ENCODE results near the gene SNX17. TPM values are rescaled to one million over a fixed set of nuclear protein-coding genes. Genes with fewer than 3 reads are reported as not detected.

Gene SNX17
- total and polyA plus RNA-seq, 2 of the 13 experiments (the other 11 are each of a cell fraction or from before 2014, with no cell fraction given) = 75.0 to 109 TPM

DNA sequence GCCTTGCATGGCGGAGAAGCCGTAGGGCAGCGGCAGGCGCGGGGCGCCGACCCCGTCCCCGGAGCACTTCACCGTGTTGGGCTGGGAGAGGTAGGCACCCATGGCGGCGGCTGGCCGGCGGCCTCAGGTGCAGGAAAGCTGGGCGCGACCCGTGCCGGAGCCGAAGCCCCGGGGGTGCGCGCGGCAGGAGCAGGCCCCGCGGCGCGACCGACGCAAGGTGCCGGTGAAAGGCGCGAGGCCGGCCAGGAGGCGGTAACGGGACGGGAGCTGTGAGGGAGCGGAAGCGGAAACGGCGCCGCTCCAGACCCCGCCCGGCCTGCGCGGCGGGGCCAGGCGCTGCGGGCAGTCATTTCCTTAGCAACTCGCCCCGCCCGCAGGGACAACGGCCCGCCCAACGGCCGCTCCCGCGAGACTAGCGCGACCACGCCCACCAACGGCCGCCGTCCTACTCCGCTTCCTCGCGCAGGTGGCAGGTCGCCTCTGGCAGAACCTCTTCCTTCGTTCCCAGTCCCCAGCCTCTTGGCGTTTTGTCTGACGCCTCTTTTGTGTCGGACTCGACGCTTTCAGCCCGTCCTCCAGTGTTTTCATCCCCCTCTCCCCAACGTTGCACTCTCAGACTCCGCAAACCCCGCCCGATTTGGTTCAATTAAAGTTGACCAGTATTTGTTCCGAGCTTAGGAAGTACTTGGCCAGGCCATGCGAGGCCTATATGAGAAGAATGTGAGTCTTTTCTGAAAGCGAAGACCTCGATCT, 39.1 kb downstream of the SNX17 start, which contains the start of gene PPM1G (continued):
- TF ChIP-seq KLF13 (CRISPR knock-in tag; IDR thresholded peaks at IDR 0.05) = 0 out of 2 replicates have a peak, but pooled peaks have one; percentile 26
- TF ChIP-seq RBM22 (optimal IDR thresholded peaks at IDR 0.05; ENCODE audit: low read length) = peak; percentile 64
- peak; percentile 87 for TF ChIP-seq ZNF431 (CRISPR knock-in tag; IDR thresholded peaks at IDR 0.05; ENCODE audit: borderline replicate concordance, low read depth)
- TF ChIP-seq SMARCE1 (IDR thresholded peaks at IDR 0.05; ENCODE audit: borderline replicate concordance) = no peak
- TF ChIP-seq, protein P1, sequence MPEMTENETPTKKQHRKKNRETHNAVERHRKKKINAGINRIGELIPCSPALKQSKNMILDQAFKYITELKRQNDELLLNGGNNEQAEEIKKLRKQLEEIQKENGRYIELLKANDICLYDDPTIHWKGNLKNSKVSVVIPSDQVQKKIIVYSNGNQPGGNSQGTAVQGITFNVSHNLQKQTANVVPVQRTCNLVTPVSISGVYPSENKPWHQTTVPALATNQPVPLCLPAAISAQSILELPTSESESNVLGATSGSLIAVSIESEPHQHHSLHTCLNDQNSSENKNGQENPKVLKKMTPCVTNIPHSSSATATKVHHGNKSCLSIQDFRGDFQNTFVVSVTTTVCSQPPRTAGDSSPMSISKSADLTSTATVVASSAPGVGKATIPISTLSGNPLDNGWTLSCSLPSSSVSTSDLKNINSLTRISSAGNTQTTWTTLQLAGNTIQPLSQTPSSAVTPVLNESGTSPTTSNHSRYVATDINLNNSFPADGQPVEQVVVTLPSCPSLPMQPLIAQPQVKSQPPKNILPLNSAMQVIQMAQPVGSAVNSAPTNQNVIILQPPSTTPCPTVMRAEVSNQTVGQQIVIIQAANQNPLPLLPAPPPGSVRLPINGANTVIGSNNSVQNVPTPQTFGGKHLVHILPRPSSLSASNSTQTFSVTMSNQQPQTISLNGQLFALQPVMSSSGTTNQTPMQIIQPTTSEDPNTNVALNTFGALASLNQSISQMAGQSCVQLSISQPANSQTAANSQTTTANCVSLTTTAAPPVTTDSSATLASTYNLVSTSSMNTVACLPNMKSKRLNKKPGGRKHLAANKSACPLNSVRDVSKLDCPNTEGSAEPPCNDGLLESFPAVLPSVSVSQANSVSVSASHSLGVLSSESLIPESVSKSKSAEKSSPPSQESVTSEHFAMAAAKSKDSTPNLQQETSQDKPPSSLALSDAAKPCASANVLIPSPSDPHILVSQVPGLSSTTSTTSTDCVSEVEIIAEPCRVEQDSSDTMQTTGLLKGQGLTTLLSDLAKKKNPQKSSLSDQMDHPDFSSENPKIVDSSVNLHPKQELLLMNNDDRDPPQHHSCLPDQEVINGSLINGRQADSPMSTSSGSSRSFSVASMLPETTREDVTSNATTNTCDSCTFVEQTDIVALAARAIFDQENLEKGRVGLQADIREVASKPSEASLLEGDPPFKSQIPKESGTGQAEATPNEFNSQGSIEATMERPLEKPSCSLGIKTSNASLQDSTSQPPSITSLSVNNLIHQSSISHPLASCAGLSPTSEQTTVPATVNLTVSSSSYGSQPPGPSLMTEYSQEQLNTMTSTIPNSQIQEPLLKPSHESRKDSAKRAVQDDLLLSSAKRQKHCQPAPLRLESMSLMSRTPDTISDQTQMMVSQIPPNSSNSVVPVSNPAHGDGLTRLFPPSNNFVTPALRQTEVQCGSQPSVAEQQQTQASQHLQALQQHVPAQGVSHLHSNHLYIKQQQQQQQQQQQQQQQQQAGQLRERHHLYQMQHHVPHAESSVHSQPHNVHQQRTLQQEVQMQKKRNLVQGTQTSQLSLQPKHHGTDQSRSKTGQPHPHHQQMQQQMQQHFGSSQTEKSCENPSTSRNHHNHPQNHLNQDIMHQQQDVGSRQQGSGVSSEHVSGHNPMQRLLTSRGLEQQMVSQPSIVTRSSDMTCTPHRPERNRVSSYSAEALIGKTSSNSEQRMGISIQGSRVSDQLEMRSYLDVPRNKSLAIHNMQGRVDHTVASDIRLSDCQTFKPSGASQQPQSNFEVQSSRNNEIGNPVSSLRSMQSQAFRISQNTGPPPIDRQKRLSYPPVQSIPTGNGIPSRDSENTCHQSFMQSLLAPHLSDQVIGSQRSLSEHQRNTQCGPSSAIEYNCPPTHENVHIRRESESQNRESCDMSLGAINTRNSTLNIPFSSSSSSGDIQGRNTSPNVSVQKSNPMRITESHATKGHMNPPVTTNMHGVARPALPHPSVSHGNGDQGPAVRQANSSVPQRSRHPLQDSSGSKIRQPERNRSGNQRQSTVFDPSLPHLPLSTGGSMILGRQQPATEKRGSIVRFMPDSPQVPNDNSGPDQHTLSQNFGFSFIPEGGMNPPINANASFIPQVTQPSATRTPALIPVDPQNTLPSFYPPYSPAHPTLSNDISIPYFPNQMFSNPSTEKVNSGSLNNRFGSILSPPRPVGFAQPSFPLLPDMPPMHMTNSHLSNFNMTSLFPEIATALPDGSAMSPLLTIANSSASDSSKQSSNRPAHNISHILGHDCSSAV (CRISPR knock-in tag; IDR thresholded peaks at IDR 0.05; ENCODE audit: borderline replicate concordance) = no peak
- no peak; the same call in none of the 2 replicates for TF ChIP-seq RFXAP (CRISPR knock-in tag; IDR thresholded peaks at IDR 0.05; ENCODE audit: borderline replicate concordance)
- TF ChIP-seq HNRNPH1 (optimal IDR thresholded peaks at IDR 0.05; ENCODE audit: low read depth, low read length) = no peak
- TF ChIP-seq TBX3 (IDR thresholded peaks at IDR 0.05; ENCODE audit: borderline replicate concordance) = peak; percentile 31; the same call in 1 of the 2 replicates
- peak; percentile 36; the same call in 1 of the 2 replicates for TF ChIP-seq ARHGAP35 (CRISPR knock-in tag; IDR thresholded peaks at IDR 0.05; ENCODE audit: borderline replicate concordance)
- TF ChIP-seq, protein P2, sequence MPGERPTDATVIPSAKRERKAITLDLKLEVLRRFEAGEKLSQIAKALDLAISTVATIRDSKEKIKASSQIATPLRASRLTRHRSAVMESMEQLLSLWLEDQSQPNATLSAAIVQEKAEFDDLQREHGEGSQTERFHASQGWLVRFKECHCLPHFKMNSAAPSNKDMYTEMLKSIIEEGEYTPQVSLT (CRISPR knock-in tag; IDR thresholded peaks at IDR 0.05; ENCODE audit: borderline replicate concordance, low read depth) = no peak; the same call in 1 of the 2 replicates
- peak; percentile 57 for TF ChIP-seq RAD21 (CRISPR knock-in tag; IDR thresholded peaks at IDR 0.05)
- peak; percentile 70; the same call in 1 of the 2 replicates for TF ChIP-seq ZNF83 (CRISPR knock-in tag; IDR thresholded peaks at IDR 0.05; ENCODE audit: borderline replicate concordance)
- TF ChIP-seq, protein P3, sequence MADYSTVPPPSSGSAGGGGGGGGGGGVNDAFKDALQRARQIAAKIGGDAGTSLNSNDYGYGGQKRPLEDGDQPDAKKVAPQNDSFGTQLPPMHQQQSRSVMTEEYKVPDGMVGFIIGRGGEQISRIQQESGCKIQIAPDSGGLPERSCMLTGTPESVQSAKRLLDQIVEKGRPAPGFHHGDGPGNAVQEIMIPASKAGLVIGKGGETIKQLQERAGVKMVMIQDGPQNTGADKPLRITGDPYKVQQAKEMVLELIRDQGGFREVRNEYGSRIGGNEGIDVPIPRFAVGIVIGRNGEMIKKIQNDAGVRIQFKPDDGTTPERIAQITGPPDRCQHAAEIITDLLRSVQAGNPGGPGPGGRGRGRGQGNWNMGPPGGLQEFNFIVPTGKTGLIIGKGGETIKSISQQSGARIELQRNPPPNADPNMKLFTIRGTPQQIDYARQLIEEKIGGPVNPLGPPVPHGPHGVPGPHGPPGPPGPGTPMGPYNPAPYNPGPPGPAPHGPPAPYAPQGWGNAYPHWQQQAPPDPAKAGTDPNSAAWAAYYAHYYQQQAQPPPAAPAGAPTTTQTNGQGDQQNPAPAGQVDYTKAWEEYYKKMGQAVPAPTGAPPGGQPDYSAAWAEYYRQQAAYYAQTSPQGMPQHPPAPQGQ (CRISPR knock-in tag; IDR thresholded peaks at IDR 0.05; ENCODE audit: borderline replicate concordance) = 0 out of 2 replicates have a peak, but pooled peaks have one; percentile 1
- peak; percentile 87 for TF ChIP-seq SP1 (IDR thresholded peaks at IDR 0.05)
- peak; percentile 99 for TF ChIP-seq SP1 (CRISPR knock-in tag; IDR thresholded peaks at IDR 0.05)
- TF ChIP-seq, protein P4, sequence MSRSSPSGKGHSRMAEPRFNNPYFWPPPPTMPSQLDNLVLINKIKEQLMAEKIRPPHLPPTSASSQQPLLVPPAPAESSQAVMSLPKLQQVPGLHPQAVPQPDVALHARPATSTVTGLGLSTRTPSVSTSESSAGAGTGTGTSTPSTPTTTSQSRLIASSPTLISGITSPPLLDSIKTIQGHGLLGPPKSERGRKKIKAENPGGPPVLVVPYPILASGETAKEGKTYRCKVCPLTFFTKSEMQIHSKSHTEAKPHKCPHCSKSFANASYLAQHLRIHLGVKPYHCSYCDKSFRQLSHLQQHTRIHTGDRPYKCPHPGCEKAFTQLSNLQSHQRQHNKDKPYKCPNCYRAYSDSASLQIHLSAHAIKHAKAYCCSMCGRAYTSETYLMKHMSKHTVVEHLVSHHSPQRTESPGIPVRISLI (CRISPR knock-in tag; IDR thresholded peaks at IDR 0.05; ENCODE audit: borderline replicate concordance) = peak; percentile 64; the same call in 1 of the 2 replicates
- TF ChIP-seq ZNF235 (CRISPR knock-in tag; IDR thresholded peaks at IDR 0.05; ENCODE audit: borderline replicate concordance) = peak; percentile 99; the same call in 1 of the 2 replicates

Data from HepG2 (cell line).